Measurements from ENCODE around the gene TEP1.
A peak's percentile ranks its signal among the peaks of the same experiment; 100 is the strongest.
"Not testable (repeated sequence)": the region's sequence is repeated elsewhere in the genome, so short reads cannot be mapped to it uniquely, and the experiment has no call there.

The TEP1 gene

GRCh38 chr14:20343092-20343861 lies 70.0 kb downstream of the TEP1 start, which contains the start of gene PARP2:
Gene PARP2 (plus strand): TSS chr14:20343635. CDS start chr14:20343642, 7 bp downstream.
- peak; percentile 91 to 94 for DNase-seq (ENCODE audit: low read depth in 2 of 2)

- no peak for DNase-seq (ENCODE audit: low read depth in 2 of 2)
These were observed 71.7 kb downstream of the TEP1 start for GRCh38 chr14:20341646-20342045.

GRCh38 chr14:20341032-20341431 lies 72.3 kb downstream of the TEP1 start:
- not testable (repeated sequence) for DNase-seq (ENCODE audit: low read depth in 2 of 2)

- DNase-seq (ENCODE audit: low read depth in 2 of 2): no peak
These were observed 79.3 kb downstream of the TEP1 start for GRCh38 chr14:20334017-20334416.

- no peak for DNase-seq (ENCODE audit: low read depth in 2 of 2)
These were observed 79.8 kb downstream of the TEP1 start for GRCh38 chr14:20333494-20333841.

GRCh38 chr14:20332788-20333493 lies 80.4 kb downstream of the TEP1 start, which contains the start of gene CCNB1IP1:
Gene CCNB1IP1 (minus strand): TSS chr14:20333279. CDS start chr14:20316523, 16,756 bp downstream.
- peak; percentile 14 to 27 for DNase-seq (ENCODE audit: low read depth in 2 of 2)

GRCh38 chr14:20332431-20332787 lies 80.9 kb downstream of the TEP1 start:
- DNase-seq (ENCODE audit: low read depth in 2 of 2): no peak

- DNase-seq (ENCODE audit: low read depth in 2 of 2): no peak
These were observed 82.2 kb downstream of the TEP1 start for GRCh38 chr14:20331053-20331613.

- DNase-seq (ENCODE audit: low read depth in 2 of 2): no peak
These were observed 83.9 kb downstream of the TEP1 start for GRCh38 chr14:20329355-20329754.

GRCh38 chr14:20328705-20329104 lies 84.6 kb downstream of the TEP1 start:
- DNase-seq (ENCODE audit: low read depth in 2 of 2): no peak

- no peak for DNase-seq (ENCODE audit: low read depth in 2 of 2)
These were observed 86.1 kb downstream of the TEP1 start for GRCh38 chr14:20327005-20327869.

- no peak for DNase-seq (ENCODE audit: low read depth in 2 of 2)
These were observed 95.6 kb downstream of the TEP1 start for GRCh38 chr14:20317720-20318119.
